Measurements from ENCODE around the gene AOX1.
"Not testable (repeated sequence)": the region's sequence is repeated elsewhere in the genome, so short reads cannot be mapped to it uniquely, and the experiment has no call there.

The AOX1 gene

DNA sequence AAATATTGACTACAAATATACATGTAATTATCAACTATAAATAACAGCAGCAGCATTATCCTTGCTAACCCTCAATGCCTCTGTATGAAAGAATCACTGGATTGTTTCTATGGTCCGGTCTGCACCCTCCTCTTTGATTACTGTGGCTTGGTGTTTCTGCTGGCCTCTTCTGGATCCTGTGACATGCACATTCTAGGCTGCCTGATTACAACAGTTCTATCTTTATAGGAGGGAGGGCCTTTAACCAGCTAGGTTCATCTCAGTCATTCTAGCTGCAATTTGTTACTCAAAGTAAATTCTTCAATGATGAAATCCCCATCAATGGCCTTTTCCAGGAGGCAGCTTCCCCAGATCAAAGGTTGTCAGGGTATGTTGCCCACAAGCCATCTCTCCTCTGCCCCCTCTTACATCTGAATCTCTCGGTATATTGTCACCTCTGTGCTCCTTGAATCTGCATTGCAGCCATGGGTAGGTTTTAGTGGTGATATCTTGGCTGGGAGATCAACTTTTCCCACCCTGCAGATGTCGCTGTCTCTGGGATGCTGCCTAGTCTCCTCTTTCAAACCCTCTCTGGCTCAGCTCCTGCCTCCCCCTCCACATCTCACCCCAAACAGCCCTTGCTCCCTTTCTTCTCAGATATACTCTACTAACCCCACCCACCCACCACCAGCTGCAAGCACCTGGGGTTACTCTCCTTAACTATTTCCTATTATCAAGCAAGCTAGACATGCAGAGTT is 119.7 kb downstream of the AOX1 start:
- no peak for DNase-seq

DNA sequence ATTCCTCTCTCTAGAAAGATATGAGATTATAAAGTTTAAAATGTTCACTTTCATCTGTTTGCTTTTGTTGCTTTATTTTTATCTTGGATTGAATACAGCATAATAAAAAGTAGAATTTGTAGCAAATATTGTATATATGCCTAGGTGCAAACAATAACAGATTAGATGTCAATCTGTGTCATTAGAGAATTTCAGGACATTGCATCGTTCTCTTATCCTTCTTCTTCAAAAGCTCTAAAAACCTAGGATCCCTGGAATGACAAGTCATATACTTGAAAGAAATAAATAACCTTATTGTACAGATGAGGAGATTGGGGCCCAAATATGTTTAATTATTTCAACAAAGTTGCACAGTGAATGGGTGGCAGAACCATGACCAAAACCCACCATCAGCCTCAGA is 123.1 kb downstream of the AOX1 start:
- no peak for DNase-seq

DNA sequence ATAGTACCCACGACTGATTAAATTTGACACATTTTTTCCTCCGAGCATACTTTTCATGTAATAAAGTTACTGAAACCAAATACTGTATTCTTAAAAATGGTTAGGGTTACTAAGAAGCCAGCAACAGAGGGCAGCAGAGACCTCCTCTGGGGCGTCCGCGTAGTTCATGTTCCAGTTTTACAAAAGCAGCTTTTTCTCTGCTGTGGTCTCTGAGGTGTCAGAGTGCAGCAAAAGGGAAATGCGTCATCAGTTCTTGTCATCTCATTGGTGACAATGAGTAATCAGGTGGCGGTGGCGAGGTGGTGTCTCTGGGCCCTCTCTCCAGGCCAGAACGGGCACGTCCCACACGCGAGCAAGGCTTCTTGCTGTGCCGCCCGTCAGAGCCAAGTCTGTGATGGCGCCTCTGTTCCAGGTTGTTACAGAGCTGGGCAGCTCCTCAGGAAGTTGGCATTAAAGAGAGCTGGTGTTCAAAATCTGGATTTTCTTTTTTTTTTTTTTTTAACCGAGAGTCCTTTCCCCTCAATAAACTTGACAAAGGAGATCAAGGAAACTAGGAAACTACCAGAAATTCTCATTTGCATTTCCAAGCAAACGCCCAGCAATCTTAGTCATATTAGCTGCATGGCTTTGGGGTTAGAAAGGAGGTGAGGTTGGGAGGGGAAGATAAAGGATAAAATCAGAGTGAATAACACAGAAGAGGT is 127.3 kb downstream of the AOX1 start:
- peak; percentile 76 for DNase-seq

DNA sequence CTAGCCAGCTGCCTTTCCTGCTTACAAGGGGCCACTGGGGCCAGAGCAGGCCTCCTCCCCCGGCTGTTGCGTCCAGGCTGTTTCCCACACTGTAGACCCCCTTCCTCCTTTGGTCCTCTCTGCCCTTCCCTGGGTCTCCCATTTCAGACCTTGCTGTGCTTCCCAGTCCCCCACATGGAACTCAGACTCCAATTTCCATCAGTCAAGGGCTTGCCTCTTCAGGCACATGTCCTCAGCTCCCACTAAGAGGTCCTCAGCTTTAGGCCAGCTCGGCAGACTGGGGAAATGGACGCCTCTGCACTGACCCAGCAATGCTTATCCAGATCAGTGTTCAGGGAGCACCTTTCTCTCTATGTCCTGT is 127.9 kb downstream of the AOX1 start:
- no peak for DNase-seq

DNA sequence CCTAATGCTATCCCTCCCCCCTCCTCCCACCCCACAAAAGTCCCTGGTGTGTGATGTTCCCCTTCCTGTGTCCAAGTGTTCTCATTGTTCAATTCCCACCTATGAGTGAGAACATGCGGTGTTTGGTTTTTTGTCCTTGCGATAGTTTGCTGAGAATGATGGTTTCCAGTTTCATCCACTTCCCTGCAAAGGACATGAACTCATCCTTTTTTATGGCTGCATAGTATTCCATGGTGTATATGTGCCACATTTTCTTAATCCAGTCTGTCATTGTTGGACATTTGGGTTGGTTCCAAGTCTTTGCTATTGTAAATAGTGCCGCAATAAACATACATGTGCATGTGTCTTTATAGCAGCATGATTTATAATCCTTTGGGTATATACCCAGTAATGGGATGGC is 129.2 kb downstream of the AOX1 start:
- DNase-seq: not testable (repeated sequence)

DNA sequence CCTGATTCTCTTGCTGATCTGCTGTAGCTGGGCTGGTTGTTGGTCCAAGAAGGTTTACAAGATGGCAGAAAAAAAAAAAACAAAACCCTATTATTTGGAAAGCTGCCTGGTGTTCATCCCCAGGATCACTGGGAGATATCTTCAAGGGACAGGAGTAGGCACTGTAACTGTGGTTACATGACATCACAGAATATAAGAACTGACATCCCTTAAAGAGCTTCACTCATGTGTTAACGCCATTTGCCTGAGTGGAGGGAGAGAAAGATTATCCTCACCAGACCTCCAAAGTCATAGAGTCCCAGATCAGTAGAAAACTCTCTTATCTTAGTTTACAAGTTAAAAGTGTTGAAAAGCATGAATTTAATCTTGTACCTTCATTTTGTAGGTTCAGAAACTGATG is 130.6 kb downstream of the AOX1 start:
- no peak for DNase-seq

Measured in NCI-H510A (cell line).